Stimulated activated CD4-positive, alpha-beta T cell treated with anti-CD3 and anti-CD28 coated beads, Interleukin-4, amount 100 ng/mL, for 1 hour (primary cell): Measurements from ENCODE around the gene GSTO1.

ENCODE experiments used
- DNase-seq: peaks from one replicate; pipeline ENCODE4 v3.0.0-alpha.2; 2020

Gene GSTO1

GRCh38 chr10:104307576-104308438 lies 53.1 kb downstream of the GSTO1 start:
- DNase-seq: no peak

DNA sequence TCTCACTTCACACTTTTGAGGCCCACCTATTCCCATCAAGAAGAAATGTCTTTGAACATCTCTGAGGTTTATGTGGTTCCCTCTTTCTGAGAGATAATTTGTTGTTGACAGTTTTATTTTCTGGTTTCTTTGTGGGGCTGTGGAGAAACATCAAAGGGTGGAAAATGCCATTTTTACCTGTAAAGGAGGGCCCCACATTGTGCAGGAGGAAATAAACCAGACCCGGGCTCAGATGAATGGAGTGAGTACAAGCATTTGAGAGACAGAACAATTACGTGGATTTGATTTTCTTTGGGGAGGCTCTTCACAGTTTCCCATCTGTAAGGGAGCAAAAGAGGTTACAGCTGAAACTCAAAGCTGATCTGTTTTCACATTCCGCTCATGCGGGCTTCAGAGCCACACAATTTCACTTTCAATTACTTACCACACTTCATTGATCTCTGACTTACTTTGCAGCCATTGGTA lies 53.8 kb downstream of the GSTO1 start:
- DNase-seq: no peak

DNA sequence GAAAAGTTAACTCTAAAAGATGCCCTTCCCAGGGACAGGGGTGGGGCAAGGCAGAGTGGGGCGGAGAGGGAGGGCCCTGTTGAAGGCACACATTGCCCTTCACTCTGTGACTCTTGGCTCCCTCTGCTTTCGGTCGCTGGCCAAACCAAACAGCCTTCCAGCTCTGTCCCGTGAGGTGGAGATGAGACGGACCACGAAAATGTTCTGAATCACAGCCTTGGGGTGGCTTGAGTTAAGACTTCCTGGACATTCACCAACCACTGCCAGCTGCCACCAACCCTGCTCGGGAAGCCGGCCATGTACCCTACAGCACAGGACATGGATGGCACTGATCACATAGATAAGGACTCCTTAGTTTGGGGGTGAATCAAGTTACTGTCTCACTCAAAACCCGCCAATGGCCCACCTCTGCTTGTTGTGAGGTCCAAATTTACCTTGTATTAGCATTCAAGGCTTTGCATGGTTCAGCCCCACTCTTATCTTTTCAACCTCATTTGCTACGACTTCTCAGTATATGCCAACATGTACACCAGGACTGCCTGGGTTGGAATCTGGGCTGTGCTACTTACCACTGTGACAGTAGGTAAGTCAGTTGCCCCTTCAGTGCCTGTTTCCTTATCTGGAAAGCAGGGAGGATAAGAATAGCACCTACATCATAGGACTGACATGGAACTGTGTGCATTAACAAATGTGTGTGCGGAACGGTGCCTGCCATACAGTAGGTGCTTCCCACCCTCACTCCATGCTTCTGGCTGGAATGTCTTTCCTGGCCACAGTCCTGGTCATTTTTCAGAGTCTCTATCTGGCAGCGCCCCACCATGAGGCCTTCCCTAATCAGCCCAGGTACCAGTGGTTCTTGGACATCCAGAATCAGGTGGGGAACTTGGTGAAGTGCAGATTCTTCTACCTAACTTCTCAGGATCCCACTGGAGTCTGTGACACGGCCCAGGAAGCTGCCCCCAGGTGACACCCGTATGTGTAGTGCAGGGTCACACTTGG lies 55.6 kb downstream of the GSTO1 start:
- DNase-seq: no peak

- no peak for DNase-seq
Measured at GRCh38 chr10:104311184-104311720, 56.6 kb downstream of the GSTO1 start.

DNA sequence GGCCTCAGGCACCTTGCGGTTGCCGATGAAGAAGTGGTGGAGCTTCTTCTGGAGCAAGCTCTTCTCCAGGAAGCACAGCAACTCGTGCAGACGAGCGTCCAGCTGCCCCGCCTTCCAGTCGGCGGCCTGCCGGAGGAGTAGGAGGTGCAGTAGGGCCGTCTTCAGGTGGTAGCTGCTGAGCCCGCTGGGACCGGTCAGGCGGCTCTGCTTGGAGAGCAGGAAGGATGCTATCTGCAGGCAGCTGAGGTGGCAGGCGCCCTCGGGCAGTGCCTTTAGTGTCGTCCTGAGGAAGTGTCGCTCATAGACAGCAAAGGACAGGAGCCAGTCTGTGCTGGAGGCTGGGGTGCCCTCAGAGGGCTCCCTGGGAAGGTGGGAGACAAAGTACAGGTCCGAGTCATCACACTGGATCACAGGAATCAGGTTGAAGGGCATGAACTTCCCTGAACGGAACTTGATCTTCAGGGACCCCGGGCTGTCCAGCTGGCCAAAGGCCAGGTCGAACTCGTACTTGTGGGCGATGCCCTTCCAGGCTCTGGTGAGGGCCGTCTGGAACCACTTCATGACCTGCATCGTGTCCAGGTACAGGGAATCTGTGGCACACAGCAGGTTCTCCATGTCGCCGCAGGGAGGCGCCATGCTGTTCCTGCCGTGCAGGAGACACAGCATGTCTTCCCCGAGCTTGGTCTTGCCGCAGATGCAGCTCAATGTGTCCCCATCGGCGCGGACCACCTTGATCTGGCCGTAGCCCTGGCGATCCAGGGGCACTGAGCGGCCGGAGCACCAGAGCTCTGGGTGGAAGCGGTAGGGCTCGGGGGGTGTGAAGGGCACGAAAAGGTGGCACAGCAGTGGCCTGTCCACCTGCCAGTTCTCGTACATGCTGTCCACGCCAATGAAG lies 60.1 kb downstream of the GSTO1 start:
- no peak for DNase-seq

- no peak for DNase-seq
Measured at GRCh38 chr10:104315486-104315921, 60.8 kb downstream of the GSTO1 start.

DNA sequence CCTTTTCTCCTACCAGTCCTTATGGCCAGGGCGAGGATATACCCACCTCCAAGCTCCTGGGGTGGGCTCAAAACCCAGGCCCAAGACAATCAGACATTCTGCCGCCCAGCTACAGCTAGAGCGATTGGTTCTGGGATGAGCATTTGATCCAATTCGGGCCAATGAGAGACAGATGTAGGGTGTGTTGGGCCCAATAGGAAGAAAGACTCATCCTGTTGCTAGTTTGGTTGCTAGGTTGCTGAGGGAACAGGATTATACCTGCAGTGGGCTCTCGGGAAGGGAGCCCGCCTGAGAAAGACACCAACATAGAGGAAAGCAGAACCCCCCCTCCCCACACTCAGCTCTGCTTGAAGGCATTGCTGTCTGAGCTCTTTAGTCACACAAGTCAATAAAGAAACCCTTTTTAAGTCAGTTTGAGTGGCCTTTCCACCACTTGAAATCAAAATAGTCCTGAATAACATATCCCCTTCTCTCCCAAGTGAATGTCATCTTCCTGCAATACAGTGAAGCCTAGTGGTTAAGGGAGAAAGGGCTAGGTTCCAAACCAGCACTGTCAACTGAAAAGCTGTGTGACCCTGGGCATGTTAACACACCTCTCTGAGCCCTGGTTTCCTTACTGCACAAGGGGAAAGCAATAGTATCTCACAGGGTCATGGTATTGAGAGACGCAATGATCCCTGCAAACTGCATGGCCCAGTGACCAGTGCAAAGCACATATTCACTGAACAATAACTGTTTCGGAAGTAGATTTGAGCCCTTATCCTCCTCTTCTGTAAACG lies 61.8 kb downstream of the GSTO1 start:
- DNase-seq: no peak
